ENCODE results near the gene PUS10.

- TF ChIP-seq CTCF (IDR thresholded peaks at IDR 0.05) (no peak), POLR2A (IDR thresholded peaks at IDR 0.05) (no peak)
Observed at GRCh38 chr2:60984720-60985119, 33.3 kb downstream of the PUS10 start.

All from body of pancreas (tissue), 4 donors.